K562 (cell line): Measurements from ENCODE around the gene TRIM37. TPM values are rescaled to one million over a fixed set of nuclear protein-coding genes. Genes with fewer than 3 reads are reported as not detected.

Source experiments
- ARID1B ChIP-seq: fragments of 450-650 bp; IDR thresholded peaks from 2 replicates; pipeline ENCODE4 v1.6.1; 2016; ENCODE audit warnings: antibody characterized with exemption, mild to moderate bottlenecking, inconsistent platforms
- ATF1 ChIP-seq, 2 experiments: fragments of 450-650 bp in 1 of 2; IDR thresholded peaks; 2 replicates each; pipeline ENCODE4 v1.6.1; 2016; ENCODE audit warnings: missing compliant biosample characterization in 1 of 2, missing genetic modification characterization in 1 of 2
- BRCA1 ChIP-seq, 2 experiments: fragments of 450-650 bp in 1 of 2; sonication (generic) in 1 of 2; formaldehyde crosslinking in 1 of 2; IDR thresholded peaks; 2 replicates each; pipeline versions ENCODE4 v1.5.0 to v1.6.1; 2017 to 2020; ENCODE audit warnings: mild to moderate bottlenecking in 1 of 2, missing genetic modification reagents in 1 of 2
- CHD4 ChIP-seq: fragments of 200-600 bp; sonication (generic); IDR thresholded peaks from 3 replicates; pipeline ENCODE4 v1.6.1; 2012; ENCODE audit warnings: low read depth, mild to moderate bottlenecking, mixed read lengths, low read length, inconsistent platforms; ENCODE audit not compliant: insufficient read depth, insufficient replicate concordance, poor library complexity, severe bottlenecking
- JUND ChIP-seq, 2 experiments: IDR thresholded peaks; 2 replicates in 1 of 2; 3 replicates in 1 of 2; pipeline ENCODE4 v1.6.1; 2011; ENCODE audit warnings: borderline replicate concordance in 2 of 2, low read depth in 2 of 2, low read length in 2 of 2, improper control_type of control experiment in 1 of 2, missing biosample characterization in 1 of 2, missing genetic modification characterization in 1 of 2, missing genetic modification reagents in 1 of 2
- MAFF ChIP-seq: IDR thresholded peaks from 2 replicates; pipeline ENCODE4 v1.6.1; 2012; ENCODE audit warnings: low read length, improper control_type of control experiment
- SAFB2 ChIP-seq: fragments of 200-400 bp; formaldehyde crosslinking; IDR thresholded peaks from 2 replicates; pipeline ENCODE4 v1.6.1; 2018; ENCODE audit warnings: borderline replicate concordance, low read length, low read depth, moderate library complexity; ENCODE audit not compliant: severe bottlenecking
- SNIP1 ChIP-seq: fragments of 450-650 bp; IDR thresholded peaks from 2 replicates; pipeline ENCODE4 v1.7.1; 2017; ENCODE audit warnings: low read depth, mild to moderate bottlenecking
- TOE1 ChIP-seq, 2 experiments: fragments of 450-650 bp in 1 of 2; sonication (generic) in 1 of 2; formaldehyde crosslinking in 1 of 2; IDR thresholded peaks; 2 replicates each; pipeline versions ENCODE4 v1.7.1 to v1.8.0; 2016 to 2022; ENCODE audit warnings: borderline replicate concordance in 2 of 2, mild to moderate bottlenecking in 2 of 2, antibody characterized with exemption in 1 of 2, inconsistent platforms in 1 of 2, low read depth in 1 of 2, missing genetic modification reagents in 1 of 2, moderate library complexity in 1 of 2
- ZNF717 ChIP-seq: fragments of 250-450 bp; sonication (Bioruptor Pico); IDR thresholded peaks from 2 replicates; pipeline ENCODE4 v1.5.0; 2021
- polyA plus RNA-seq, 8 experiments: library from polyadenylated mRNA; depleted of rRNA in 4 of 8; stranded (reverse) in 5 of 8; unstranded in 3 of 8; fragments of >200 nt; fragmentation: Nextera tagmentation in 2 of 8; fragmentation: Illumina TruSeq in 1 of 8; extraction: Ambion mirVana in 2 of 8; extraction: Trizol in 1 of 8; gene quantifications; 2 replicates each; pipeline versions ENCODE4 v1.2.1 to v1.2.3, GENCODE V29; 2011 to 2014; ENCODE audit warnings: inconsistent platforms in 1 of 8, missing spikeins in 1 of 8
- total RNA-seq, 7 experiments: library from RNA; depleted of rRNA in 6 of 7; stranded (reverse); fragments of >200 nt in 6 of 7; fragmentation: Illumina TruSeq in 2 of 7; extraction: Trizol in 2 of 7; gene quantifications; 2 replicates each; pipeline versions ENCODE4 v1.2.1 to v1.2.3, GENCODE V29; 2011 to 2021; ENCODE audit warnings: low replicate concordance in 1 of 7
- TF ChIP-seq, protein P1 (sequence below): sonication (generic); formaldehyde crosslinking; IDR thresholded peaks from 2 replicates; pipeline ENCODE4 v1.8.0; 2022; ENCODE audit warnings: missing genetic modification reagents, mild to moderate bottlenecking, borderline replicate concordance
- TF ChIP-seq, protein P2 (sequence below): sonication (generic); IDR thresholded peaks from 2 replicates; pipeline ENCODE4 v1.6.1; 2016
- TF ChIP-seq, protein P3 (sequence below): IDR thresholded peaks from 2 replicates; pipeline ENCODE4 v1.6.1; 2014; ENCODE audit warnings: antibody characterized with exemption

TRIM37 gene
- total and polyA plus RNA-seq, 9 of the 15 experiments (the other 6 are each of a cell fraction or from before 2014, with no cell fraction given), result 4.5 to 31.4 (median 23.8) TPM

DNA sequence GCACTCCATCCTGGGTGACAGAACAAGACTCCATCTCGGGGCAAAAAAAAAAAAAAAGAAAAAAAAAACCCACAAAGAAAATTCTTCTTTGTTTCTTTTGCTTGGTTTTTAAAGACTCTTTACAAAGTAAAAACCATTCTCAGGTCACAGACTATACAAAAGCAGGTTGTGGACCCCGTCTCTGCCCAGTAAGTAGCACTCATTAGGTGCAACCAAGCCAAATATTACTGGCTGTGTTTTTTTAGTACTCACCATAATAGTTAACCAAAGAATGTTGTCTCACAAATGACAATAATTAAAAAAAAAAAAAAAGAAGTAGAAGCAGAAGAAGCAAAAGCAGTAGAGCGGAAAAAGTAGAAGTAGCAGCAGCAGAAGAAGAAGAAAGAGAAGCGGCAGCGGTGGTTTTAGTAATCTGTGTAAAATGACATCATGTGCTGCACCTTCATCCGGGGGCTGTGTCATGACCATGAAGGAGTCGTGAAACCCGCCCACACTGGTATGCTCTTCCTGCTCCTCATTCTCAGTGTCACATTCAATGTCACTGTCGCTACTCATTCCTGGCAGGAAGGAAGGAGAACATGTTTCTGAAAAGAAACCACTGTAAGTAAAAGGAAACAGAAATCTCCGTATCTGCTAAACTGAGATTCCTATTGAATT, 105.4 kb downstream of the TRIM37 start (continued):
- TF ChIP-seq BRCA1 (IDR thresholded peaks at IDR 0.05), result no peak
- TF ChIP-seq BRCA1 (CRISPR knock-in tag; IDR thresholded peaks at IDR 0.05), result no peak
- no peak for TF ChIP-seq TOE1 (IDR thresholded peaks at IDR 0.05; ENCODE audit: borderline replicate concordance)
- no peak for TF ChIP-seq TOE1 (CRISPR knock-in tag; IDR thresholded peaks at IDR 0.05; ENCODE audit: borderline replicate concordance, low read depth)
- no peak for TF ChIP-seq MAFF
- TF ChIP-seq ARID1B, result no peak
- TF ChIP-seq, protein P1, sequence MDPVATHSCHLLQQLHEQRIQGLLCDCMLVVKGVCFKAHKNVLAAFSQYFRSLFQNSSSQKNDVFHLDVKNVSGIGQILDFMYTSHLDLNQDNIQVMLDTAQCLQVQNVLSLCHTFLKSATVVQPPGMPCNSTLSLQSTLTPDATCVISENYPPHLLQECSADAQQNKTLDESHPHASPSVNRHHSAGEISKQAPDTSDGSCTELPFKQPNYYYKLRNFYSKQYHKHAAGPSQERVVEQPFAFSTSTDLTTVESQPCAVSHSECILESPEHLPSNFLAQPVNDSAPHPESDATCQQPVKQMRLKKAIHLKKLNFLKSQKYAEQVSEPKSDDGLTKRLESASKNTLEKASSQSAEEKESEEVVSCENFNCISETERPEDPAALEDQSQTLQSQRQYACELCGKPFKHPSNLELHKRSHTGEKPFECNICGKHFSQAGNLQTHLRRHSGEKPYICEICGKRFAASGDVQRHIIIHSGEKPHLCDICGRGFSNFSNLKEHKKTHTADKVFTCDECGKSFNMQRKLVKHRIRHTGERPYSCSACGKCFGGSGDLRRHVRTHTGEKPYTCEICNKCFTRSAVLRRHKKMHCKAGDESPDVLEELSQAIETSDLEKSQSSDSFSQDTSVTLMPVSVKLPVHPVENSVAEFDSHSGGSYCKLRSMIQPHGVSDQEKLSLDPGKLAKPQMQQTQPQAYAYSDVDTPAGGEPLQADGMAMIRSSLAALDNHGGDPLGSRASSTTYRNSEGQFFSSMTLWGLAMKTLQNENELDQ (CRISPR knock-in tag), result no peak
- 0 out of 2 replicates have a peak, but pooled peaks have one; percentile 2 for TF ChIP-seq JUND (IDR thresholded peaks at IDR 0.05; ENCODE audit: borderline replicate concordance, low read depth, low read length)
- no peak for TF ChIP-seq JUND (tag; IDR thresholded peaks at IDR 0.05; ENCODE audit: borderline replicate concordance, low read depth, low read length)
- TF ChIP-seq, protein P2, sequence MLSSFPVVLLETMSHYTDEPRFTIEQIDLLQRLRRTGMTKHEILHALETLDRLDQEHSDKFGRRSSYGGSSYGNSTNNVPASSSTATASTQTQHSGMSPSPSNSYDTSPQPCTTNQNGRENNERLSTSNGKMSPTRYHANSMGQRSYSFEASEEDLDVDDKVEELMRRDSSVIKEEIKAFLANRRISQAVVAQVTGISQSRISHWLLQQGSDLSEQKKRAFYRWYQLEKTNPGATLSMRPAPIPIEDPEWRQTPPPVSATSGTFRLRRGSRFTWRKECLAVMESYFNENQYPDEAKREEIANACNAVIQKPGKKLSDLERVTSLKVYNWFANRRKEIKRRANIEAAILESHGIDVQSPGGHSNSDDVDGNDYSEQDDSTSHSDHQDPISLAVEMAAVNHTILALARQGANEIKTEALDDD, result no peak
- no peak for TF ChIP-seq SNIP1
- no peak for TF ChIP-seq SAFB2
- TF ChIP-seq CHD4, result no peak
- TF ChIP-seq ZNF717 (CRISPR knock-in tag), result no peak
- TF ChIP-seq ATF1 (CRISPR knock-in tag; IDR thresholded peaks at IDR 0.05), result no peak
- TF ChIP-seq ATF1 (tag; IDR thresholded peaks at IDR 0.05), result no peak
- TF ChIP-seq, protein P3, sequence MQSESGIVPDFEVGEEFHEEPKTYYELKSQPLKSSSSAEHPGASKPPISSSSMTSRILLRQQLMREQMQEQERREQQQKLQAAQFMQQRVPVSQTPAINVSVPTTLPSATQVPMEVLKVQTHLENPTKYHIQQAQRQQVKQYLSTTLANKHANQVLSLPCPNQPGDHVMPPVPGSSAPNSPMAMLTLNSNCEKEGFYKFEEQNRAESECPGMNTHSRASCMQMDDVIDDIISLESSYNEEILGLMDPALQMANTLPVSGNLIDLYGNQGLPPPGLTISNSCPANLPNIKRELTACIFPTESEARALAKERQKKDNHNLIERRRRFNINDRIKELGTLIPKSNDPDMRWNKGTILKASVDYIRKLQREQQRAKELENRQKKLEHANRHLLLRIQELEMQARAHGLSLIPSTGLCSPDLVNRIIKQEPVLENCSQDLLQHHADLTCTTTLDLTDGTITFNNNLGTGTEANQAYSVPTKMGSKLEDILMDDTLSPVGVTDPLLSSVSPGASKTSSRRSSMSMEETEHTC, result no peak
